Measurements from ENCODE around the gene CAMK2B. TPM values are rescaled to one million over a fixed set of nuclear protein-coding genes. Genes with fewer than 3 reads are reported as not detected.

The CAMK2B gene
- total and polyA plus RNA-seq, 7 experiments from 2014 or later, result 0.12 to 0.61 TPM; not detected in 5

DNA sequence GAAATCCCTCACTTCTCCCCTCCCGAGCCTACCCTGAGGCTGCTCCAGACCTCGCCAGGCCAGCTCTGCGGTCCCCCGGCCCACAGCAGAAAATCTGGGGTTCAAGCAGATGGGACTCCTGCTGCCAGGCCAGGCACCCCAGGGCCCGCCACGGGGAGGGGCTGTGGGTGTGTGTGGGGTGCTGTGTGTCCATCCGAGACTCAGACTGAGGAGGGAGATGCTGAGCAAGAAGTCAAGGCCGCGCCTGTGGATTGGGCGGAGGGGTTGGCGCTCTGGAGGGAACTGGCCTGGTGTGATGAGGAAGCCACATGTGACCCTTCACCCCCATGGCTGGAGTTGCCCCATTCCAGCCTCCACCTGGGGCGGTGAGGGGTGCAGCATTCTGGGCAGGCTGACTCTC, 73.5 kb downstream of the CAMK2B start:
- intact Hi-C loops (cut with micrococcal nuclease), result no loop called here
- Histone ChIP-seq H3K27me3 (ENCODE audit: control insufficient read depth in 2 of 2, insufficient read depth in 2 of 2, low read length in 2 of 2) (no peaks in the 10 kb centered on the region), H3K4me3 (ENCODE audit: low read length) (no peak overlapping the region), H3K4me1 (ENCODE audit: control insufficient read depth in 2 of 2, insufficient read depth in 2 of 2, low read length in 2 of 2) (no peaks in the 10 kb centered on the region), H3K36me3 (ENCODE audit: control insufficient read depth in 2 of 3, insufficient read depth in 3 of 3, low read length in 3 of 3) (no peaks in the 10 kb centered on the region), H3K9me3 (ENCODE audit: control insufficient read depth in 2 of 3, low read length in 3 of 3) (no peaks in the 10 kb centered on the region), H3K27ac (ENCODE audit: low read depth, low read length) (no peak overlapping the region)
- ATAC-seq (no peak), DNase-seq (no peak)
- H3K27ac Mint-ChIP-seq, result no peak overlapping the region
- peaks cover 0 to 6% (median 0%) of the 10 kb centered on the region in 11 donors for H3K9me3 Mint-ChIP-seq
- ChIA-PET POLR2A (no interaction called here), CTCF (no interaction called here)
- no peak overlapping the region for H3K4me3 Mint-ChIP-seq
- peaks cover 0 to 4% (median 0%) of the 10 kb centered on the region in 7 donors for H3K4me1 Mint-ChIP-seq
- peaks cover 0 to 4% (median 0%) of the 10 kb centered on the region in 5 donors for H3K36me3 Mint-ChIP-seq
- no peaks in the 10 kb centered on the region for H3K27me3 Mint-ChIP-seq

DNA sequence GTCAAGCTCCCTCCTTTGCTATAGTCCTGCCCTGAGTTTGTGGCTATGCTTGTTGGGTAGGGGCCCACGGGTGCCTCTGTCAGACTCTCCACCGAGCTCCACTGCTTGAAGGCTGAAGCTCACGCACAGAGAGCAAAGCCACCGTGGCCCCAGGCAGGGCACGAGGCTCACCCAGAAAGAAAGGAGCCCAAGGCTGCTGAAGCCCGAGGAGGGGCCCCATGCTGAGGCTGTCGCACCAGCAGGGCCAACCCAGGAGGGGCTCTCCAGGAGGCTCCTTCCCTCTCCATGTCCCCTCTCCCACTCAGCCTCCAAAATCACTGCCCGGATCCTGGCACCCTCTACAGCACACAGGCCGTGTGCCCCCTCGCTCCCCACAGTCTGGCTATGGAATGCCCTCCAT, 74.1 kb downstream of the CAMK2B start:
- intact Hi-C loops (cut with micrococcal nuclease), result no loop called here
- Histone ChIP-seq H3K36me3 (ENCODE audit: control insufficient read depth in 2 of 3, insufficient read depth in 3 of 3, low read length in 3 of 3) (no peaks in the 10 kb centered on the region), H3K4me1 (ENCODE audit: control insufficient read depth in 2 of 2, insufficient read depth in 2 of 2, low read length in 2 of 2) (no peaks in the 10 kb centered on the region), H3K9me3 (ENCODE audit: control insufficient read depth in 2 of 3, low read length in 3 of 3) (no peaks in the 10 kb centered on the region), H3K4me3 (ENCODE audit: low read length) (no peak overlapping the region), H3K27ac (ENCODE audit: low read depth, low read length) (no peak overlapping the region), H3K27me3 (ENCODE audit: control insufficient read depth in 2 of 2, insufficient read depth in 2 of 2, low read length in 2 of 2) (no peaks in the 10 kb centered on the region)
- ChIA-PET POLR2A (no interaction called here), CTCF (no interaction called here)
- H3K4me1 Mint-ChIP-seq, result peaks cover 0 to 4% (median 0%) of the 10 kb centered on the region in 7 donors
- ATAC-seq (no peak), DNase-seq (no peak)
- H3K9me3 Mint-ChIP-seq, result peaks cover 0 to 6% (median 0%) of the 10 kb centered on the region in 11 donors
- H3K27ac Mint-ChIP-seq, result no peak overlapping the region
- no peak overlapping the region for H3K4me3 Mint-ChIP-seq
- no peaks in the 10 kb centered on the region for H3K27me3 Mint-ChIP-seq
- H3K36me3 Mint-ChIP-seq, result peaks cover 0 to 3% (median 0%) of the 10 kb centered on the region in 5 donors

DNA sequence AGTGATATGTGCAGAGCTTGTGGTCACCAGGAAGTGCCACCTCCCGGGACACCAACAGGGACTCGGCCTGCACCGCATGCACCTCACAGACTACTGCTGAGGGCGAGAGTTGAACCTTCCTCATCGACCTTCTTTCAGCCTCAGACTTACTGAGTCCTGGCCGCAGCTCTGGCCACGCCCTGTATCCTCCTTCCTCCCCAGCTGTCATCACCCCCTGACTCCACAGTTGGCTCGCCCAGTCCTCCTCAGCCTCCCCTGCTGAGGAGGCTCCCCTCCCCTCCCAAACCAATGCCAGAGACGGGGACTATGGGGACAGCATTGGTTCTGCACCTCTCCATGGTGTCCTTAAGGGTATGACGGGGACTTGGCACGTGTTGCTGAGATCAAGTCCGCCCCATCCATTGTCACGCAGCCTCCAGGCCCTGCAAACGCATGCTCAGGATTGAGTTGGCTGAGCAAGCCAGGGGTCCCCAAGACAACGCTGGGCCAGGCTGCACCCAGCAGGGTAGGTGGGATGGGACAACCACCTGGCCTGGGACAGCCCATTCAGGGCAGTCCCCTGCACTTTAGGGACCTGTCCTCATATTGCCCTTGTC, 75.7 kb downstream of the CAMK2B start:
- Histone ChIP-seq H3K36me3 (ENCODE audit: control insufficient read depth in 2 of 3, insufficient read depth in 3 of 3, low read length in 3 of 3) (no peaks in the 10 kb centered on the region), H3K9me3 (ENCODE audit: control insufficient read depth in 2 of 3, low read length in 3 of 3) (no peaks in the 10 kb centered on the region), H3K27me3 (ENCODE audit: control insufficient read depth in 2 of 2, insufficient read depth in 2 of 2, low read length in 2 of 2) (no peaks in the 10 kb centered on the region), H3K4me1 (ENCODE audit: control insufficient read depth in 2 of 2, insufficient read depth in 2 of 2, low read length in 2 of 2) (no peaks in the 10 kb centered on the region), H3K27ac (ENCODE audit: low read depth, low read length) (no peak overlapping the region), H3K4me3 (ENCODE audit: low read length) (no peak overlapping the region)
- CTCF ChIA-PET, result interaction anchor here (0.9 kb wide), 1 partner anchor 9 kb away, joined by 4 read pairs; no protein-coding TSS in a partner anchor
- DNase-seq (no peak), ATAC-seq (no peak)
- intact Hi-C loops (cut with micrococcal nuclease), result loop anchor here in 1 of 2 donors (10.0 kb wide), 1 partner anchor 675 kb away; no protein-coding TSS in a partner anchor
- no peaks in the 10 kb centered on the region for H3K36me3 Mint-ChIP-seq
- H3K27me3 Mint-ChIP-seq, result no peaks in the 10 kb centered on the region
- POLR2A ChIA-PET, result no interaction called here
- no peak overlapping the region for H3K4me3 Mint-ChIP-seq
- H3K9me3 Mint-ChIP-seq, result peaks cover 0 to 4% (median 0%) of the 10 kb centered on the region in 11 donors
- no peak overlapping the region for H3K27ac Mint-ChIP-seq
- H3K4me1 Mint-ChIP-seq, result peaks cover 0 to 2% (median 0%) of the 10 kb centered on the region in 7 donors

DNA sequence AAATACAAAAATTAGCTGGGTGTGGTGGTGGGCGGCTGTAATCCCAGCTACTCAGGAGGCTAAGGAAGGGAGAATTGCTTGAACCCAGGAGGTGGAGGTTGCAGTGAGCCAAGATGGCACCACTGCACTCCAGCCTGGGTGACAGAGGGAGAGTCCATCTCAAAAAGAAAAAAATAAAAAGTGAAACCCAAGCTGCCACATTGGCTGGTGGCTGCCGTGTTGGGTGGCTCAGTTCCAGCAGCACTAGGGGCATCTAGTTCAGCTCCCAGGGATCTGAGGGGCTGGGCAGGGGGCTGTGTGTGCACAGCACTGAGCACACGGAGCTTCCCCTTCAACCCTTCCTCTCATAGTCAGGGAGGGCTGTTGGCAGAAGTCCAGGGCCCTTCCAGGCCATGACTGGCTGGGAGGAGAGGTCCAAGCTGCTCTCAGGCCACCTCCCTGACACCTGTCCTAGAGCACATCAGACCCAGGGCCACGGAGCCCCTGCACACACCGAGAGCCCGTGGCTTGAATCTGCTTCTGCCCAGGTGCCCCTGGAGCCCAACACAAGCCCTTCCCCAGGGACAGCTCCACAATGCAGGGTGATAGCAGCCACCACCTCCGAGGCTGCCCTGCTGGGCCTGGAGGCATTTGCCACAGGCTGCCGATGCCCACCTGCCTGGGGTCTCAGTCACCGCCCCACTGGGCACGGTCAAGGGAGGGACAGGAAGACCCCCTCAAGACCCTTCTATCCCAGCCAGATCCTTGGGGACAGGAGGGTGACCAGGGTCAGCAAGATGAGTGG, 77.3 kb downstream of the CAMK2B start:
- no peak overlapping the region for H3K4me3 ChIP-seq (ENCODE audit: low read length)
- no peak overlapping the region for H3K27ac ChIP-seq (ENCODE audit: low read depth, low read length)
- DNase-seq (no peak), ATAC-seq (no peak)
- H3K36me3 ChIP-seq (ENCODE audit: control insufficient read depth in 2 of 3, insufficient read depth in 3 of 3, low read length in 3 of 3), result no peaks in the 10 kb centered on the region
- Mint-ChIP-seq H3K36me3 (no peaks in the 10 kb centered on the region), H3K4me1 (no peaks in the 10 kb centered on the region), H3K9me3 (no peaks in the 10 kb centered on the region), H3K27ac (no peak overlapping the region), H3K27me3 (no peaks in the 10 kb centered on the region), H3K4me3 (no peak overlapping the region)
- POLR2A ChIA-PET, result no interaction called here
- CTCF ChIA-PET, result no interaction called here
- no peaks in the 10 kb centered on the region for H3K27me3 ChIP-seq (ENCODE audit: control insufficient read depth in 2 of 2, insufficient read depth in 2 of 2, low read length in 2 of 2)
- H3K9me3 ChIP-seq (ENCODE audit: control insufficient read depth in 2 of 3, low read length in 3 of 3), result no peaks in the 10 kb centered on the region
- intact Hi-C loops (cut with micrococcal nuclease), result loop anchor here in 1 of 2 donors (10.0 kb wide), 1 partner anchor 677 kb away; no protein-coding TSS in a partner anchor
- no peaks in the 10 kb centered on the region for H3K4me1 ChIP-seq (ENCODE audit: control insufficient read depth in 2 of 2, insufficient read depth in 2 of 2, low read length in 2 of 2)

DNA sequence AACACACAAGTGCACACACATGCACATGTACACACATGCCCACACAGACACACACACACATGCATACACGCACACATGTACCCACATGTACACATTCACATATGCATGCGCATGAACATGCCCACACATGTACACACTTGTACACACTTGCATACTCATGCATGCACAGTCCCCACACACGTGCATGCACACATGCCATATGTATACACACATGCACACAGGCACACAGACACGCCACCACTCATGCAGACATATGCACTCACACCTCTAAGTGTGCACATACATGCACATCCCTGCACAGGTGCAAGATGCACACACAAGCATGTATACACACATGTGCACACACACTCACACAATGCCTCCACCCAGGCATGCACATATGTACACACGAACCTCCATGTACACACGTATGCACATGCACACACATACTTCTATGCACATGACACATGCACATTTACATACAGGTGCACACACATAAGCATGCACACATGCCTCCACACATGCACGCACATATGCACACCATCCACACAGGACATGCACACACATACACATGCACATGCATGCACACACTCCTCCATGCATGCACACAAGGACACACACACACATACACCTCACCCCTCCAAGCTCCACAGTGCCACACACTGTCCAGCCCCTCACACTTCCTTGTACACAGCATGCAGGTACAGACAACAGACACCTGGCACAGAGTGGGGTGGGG, 78.8 kb downstream of the CAMK2B start:
- H3K36me3 ChIP-seq (ENCODE audit: control insufficient read depth in 2 of 3, insufficient read depth in 3 of 3, low read length in 3 of 3), result no peaks in the 10 kb centered on the region
- H3K27ac ChIP-seq (ENCODE audit: low read depth, low read length), result no peak overlapping the region
- no peak for DNase-seq
- ChIA-PET POLR2A (no interaction called here), CTCF (no interaction called here)
- intact Hi-C loops (cut with micrococcal nuclease), result loop anchor here in 1 of 2 donors (10.0 kb wide), 1 partner anchor 678 kb away; no protein-coding TSS in a partner anchor
- H3K27me3 Mint-ChIP-seq, result no peaks in the 10 kb centered on the region
- H3K27me3 ChIP-seq (ENCODE audit: control insufficient read depth in 2 of 2, insufficient read depth in 2 of 2, low read length in 2 of 2), result no peaks in the 10 kb centered on the region
- no peak for ATAC-seq
- H3K4me1 Mint-ChIP-seq, result no peaks in the 10 kb centered on the region
- no peaks in the 10 kb centered on the region for H3K9me3 Mint-ChIP-seq
- no peaks in the 10 kb centered on the region for H3K4me1 ChIP-seq (ENCODE audit: control insufficient read depth in 2 of 2, insufficient read depth in 2 of 2, low read length in 2 of 2)
- no peak overlapping the region for H3K4me3 ChIP-seq (ENCODE audit: low read length)
- no peaks in the 10 kb centered on the region for H3K9me3 ChIP-seq (ENCODE audit: control insufficient read depth in 2 of 3, low read length in 3 of 3)
- no peaks in the 10 kb centered on the region for H3K36me3 Mint-ChIP-seq
- peak overlapping the region in 1 of 9 donors; percentile 22 for H3K27ac Mint-ChIP-seq
- no peak overlapping the region for H3K4me3 Mint-ChIP-seq

DNA sequence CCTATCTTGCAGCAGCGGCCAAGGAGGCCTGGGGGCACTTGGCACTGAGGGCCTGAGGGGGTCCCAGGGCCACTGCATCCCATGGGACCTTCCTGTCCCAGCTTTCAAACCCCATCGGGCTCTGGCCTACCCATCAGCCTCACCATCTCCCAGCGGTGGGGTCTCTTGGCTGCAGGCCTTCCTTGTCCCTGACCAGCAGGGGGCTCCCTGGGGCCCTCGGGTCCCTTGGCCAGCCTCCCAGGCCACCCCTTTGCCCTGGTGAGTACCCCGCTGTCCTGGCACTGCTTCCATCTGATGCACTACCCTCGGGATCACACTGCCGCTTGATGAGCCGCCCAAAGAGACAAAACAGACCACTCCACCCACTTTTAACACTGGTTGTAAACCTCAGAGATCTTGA, 81.1 kb downstream of the CAMK2B start:
- ATAC-seq, result no peak
- Histone ChIP-seq H3K36me3 (ENCODE audit: control insufficient read depth in 2 of 3, insufficient read depth in 3 of 3, low read length in 3 of 3) (no peaks in the 10 kb centered on the region), H3K27me3 (ENCODE audit: control insufficient read depth in 2 of 2, insufficient read depth in 2 of 2, low read length in 2 of 2) (no peaks in the 10 kb centered on the region), H3K4me3 (ENCODE audit: low read length) (no peak overlapping the region), H3K27ac (ENCODE audit: low read depth, low read length) (no peak overlapping the region), H3K9me3 (ENCODE audit: control insufficient read depth in 2 of 3, low read length in 3 of 3) (no peaks in the 10 kb centered on the region), H3K4me1 (ENCODE audit: control insufficient read depth in 2 of 2, insufficient read depth in 2 of 2, low read length in 2 of 2) (no peaks in the 10 kb centered on the region)
- Mint-ChIP-seq H3K27me3 (no peaks in the 10 kb centered on the region), H3K9me3 (no peaks in the 10 kb centered on the region), H3K4me1 (peaks cover 0 to 4% (median 0%) of the 10 kb centered on the region in 7 donors), H3K27ac (peak overlapping the region in 1 of 9 donors; percentile 3), H3K36me3 (no peaks in the 10 kb centered on the region), H3K4me3 (no peak overlapping the region)
- POLR2A ChIA-PET, result no interaction called here
- CTCF ChIA-PET, result interaction anchor here (1.2 kb wide), 1 partner anchor 321 kb away, joined by 3 read pairs; no protein-coding TSS in a partner anchor
- peak in 5 of 9 donors; percentile 7 to 44 (median 19) for DNase-seq
- intact Hi-C loops (cut with micrococcal nuclease), result loop anchor here (5.0 to 10.0 kb wide), 5 partner anchors 133 to 893 kb away; partner anchors contain the start of gene H2AZ2 (in 1 of the 2)

All from naive thymus-derived CD4-positive, alpha-beta T cell (primary cell).